Neural cell (in vitro differentiated cells): ENCODE results near the gene PRKAR1B. TPM values are rescaled to one million over a fixed set of nuclear protein-coding genes. Genes with fewer than 3 reads are reported as not detected.

Experiments used
- H2AFZ ChIP-seq: fragments of 200-600, 300-800 bp; sonication (generic), shearing (Covaris generic); 2 replicates; pipeline ENCODE4 v1.6.0; 2014; ENCODE audit warnings: low read depth, mild to moderate bottlenecking, antibody characterized with exemption, low read length, moderate library complexity
- H3F3A ChIP-seq: fragments of 200-600 bp; shearing (Covaris generic); 2 replicates; pipeline ENCODE4 v1.6.1; 2016; ENCODE audit warnings: mild to moderate bottlenecking, moderate library complexity, mixed read lengths, antibody characterized with exemption, low read length; ENCODE audit not compliant: insufficient read depth, poor library complexity, severe bottlenecking
- H3K27ac ChIP-seq: fragments of 200-600, 300-800 bp; sonication (generic), shearing (Covaris generic); 2 replicates; pipeline ENCODE4 v1.5.1; 2014; ENCODE audit warnings: mild to moderate bottlenecking, low read length, moderate library complexity
- H3K27me3 ChIP-seq: fragments of 300-800, 200-600 bp; sonication (generic), shearing (Covaris generic); 2 replicates; pipeline ENCODE4 v1.6.0; 2014; ENCODE audit warnings: mild to moderate bottlenecking, low read depth, low read length, moderate library complexity; ENCODE audit not compliant: insufficient read depth
- H3K36me3 ChIP-seq: fragments of 300-800, 200-600 bp; sonication (generic), shearing (Covaris generic); 2 replicates; pipeline ENCODE4 v1.5.1; 2014; ENCODE audit warnings: mild to moderate bottlenecking, antibody characterized with exemption, low read length, moderate library complexity; ENCODE audit not compliant: insufficient read depth
- H3K4me2 ChIP-seq: fragments of 300-800, 200-600 bp; sonication (generic), shearing (Covaris generic); 2 replicates; pipeline ENCODE4 v1.6.0; 2014; ENCODE audit warnings: mild to moderate bottlenecking, low read length
- H3K4me3 ChIP-seq: fragments of 300-800, 200-600 bp; sonication (generic), shearing (Covaris generic); 2 replicates; pipeline ENCODE4 v1.5.1; 2014; ENCODE audit warnings: mild to moderate bottlenecking, low read length, moderate library complexity
- H3K79me2 ChIP-seq: fragments of 200-600 bp; shearing (Covaris generic); replicated peaks from 2 replicates; pipeline ENCODE4 v1.6.0; 2014; ENCODE audit warnings: mild to moderate bottlenecking, low read length, moderate library complexity; ENCODE audit not compliant: insufficient read depth
- H3K9ac ChIP-seq: fragments of 300-800, 200-600 bp; sonication (generic), shearing (Covaris generic); 2 replicates; pipeline ENCODE4 v1.6.1; 2016; ENCODE audit warnings: mild to moderate bottlenecking, low read length, mixed read lengths
- H3K9me2 ChIP-seq: fragments of 200-600 bp; shearing (Covaris generic); 2 replicates; pipeline ENCODE4 v1.6.1; 2016; ENCODE audit warnings: mild to moderate bottlenecking, low read length, mixed read lengths; ENCODE audit not compliant: insufficient read depth
- H3K9me3 ChIP-seq: fragments of 200-600, 300-800 bp; sonication (generic), shearing (Covaris generic); 2 replicates; pipeline ENCODE4 v1.6.1; 2016; ENCODE audit warnings: mild to moderate bottlenecking, mixed run types, low read length, moderate library complexity, mixed read lengths
- H4K20me1 ChIP-seq: fragments of 200-600 bp; shearing (Covaris generic); 2 replicates; pipeline ENCODE4 v1.6.1; 2016; ENCODE audit warnings: mild to moderate bottlenecking, mixed run types; ENCODE audit not compliant: insufficient read depth
- CTCF ChIP-seq: fragments of 450-650 bp; IDR thresholded peaks from 2 replicates; pipeline ENCODE4 v1.5.1; 2014; ENCODE audit warnings: antibody characterized with exemption, mild to moderate bottlenecking, moderate library complexity; ENCODE audit not compliant: poor library complexity, severe bottlenecking
- EP300 ChIP-seq: fragments of 450-650 bp; conservative IDR thresholded peaks from 2 replicates; pipeline ENCODE4 v1.6.1; 2014; ENCODE audit warnings: antibody characterized with exemption, mild to moderate bottlenecking, moderate library complexity; ENCODE audit not compliant: poor library complexity, severe bottlenecking
- EZH2 ChIP-seq: fragments of 200-600, 300-800 bp; shearing (Covaris generic), sonication (generic); IDR thresholded peaks from 2 replicates; pipeline ENCODE4 v1.6.1; 2014; ENCODE audit warnings: antibody characterized with exemption, low read length, borderline replicate concordance, mild to moderate bottlenecking; ENCODE audit not compliant: insufficient read depth, poor library complexity, severe bottlenecking
- MXI1 ChIP-seq: fragments of 450-650 bp; conservative IDR thresholded peaks from 2 replicates; pipeline ENCODE4 v1.6.1; 2014; ENCODE audit warnings: antibody characterized with exemption, mild to moderate bottlenecking; ENCODE audit not compliant: poor library complexity, severe bottlenecking
- POLR2AphosphoS5 ChIP-seq: IDR thresholded peaks from 2 replicates; pipeline ENCODE4 v1.6.1; 2012
- RAD21 ChIP-seq: fragments of 450-650 bp; conservative IDR thresholded peaks from 2 replicates; pipeline ENCODE4 v1.6.1; 2014; ENCODE audit warnings: antibody characterized with exemption, mild to moderate bottlenecking, moderate library complexity
- REST ChIP-seq: IDR thresholded peaks from 2 replicates; pipeline ENCODE4 v1.6.1; 2012; ENCODE audit warnings: borderline replicate concordance
- SMC3 ChIP-seq: fragments of 450-650 bp; conservative IDR thresholded peaks from 2 replicates; pipeline ENCODE4 v1.6.1; 2014; ENCODE audit warnings: antibody characterized with exemption, mild to moderate bottlenecking, moderate library complexity; ENCODE audit not compliant: poor library complexity
- TAF1 ChIP-seq: IDR thresholded peaks from 2 replicates; pipeline ENCODE4 v1.6.1; 2012; ENCODE audit warnings: low read depth
- polyA plus RNA-seq: library from polyadenylated mRNA; depleted of rRNA; stranded (reverse); fragments of >200 nt; gene quantifications from 2 replicates; pipeline ENCODE4 v1.2.3, GENCODE V29; 2014

Gene PRKAR1B
- polyA plus RNA-seq, 1 donor from 2014 or later, result 38.6 TPM

GRCh38 chr7:531777-532176, 195.3 kb downstream of the PRKAR1B start:
- Histone ChIP-seq H2AFZ (no peak overlapping the region), H3K4me3 (no peak overlapping the region), H3K27me3 (no peaks in the 10 kb centered on the region), H3K79me2 (no peaks in the 10 kb centered on the region), H3K27ac (no peak overlapping the region), H3K9ac (no peak overlapping the region), H3K9me2 (no peaks in the 10 kb centered on the region), H3K4me2 (no peak overlapping the region), H3K9me3 (no peaks in the 10 kb centered on the region), H3F3A (no peaks in the 10 kb centered on the region), H4K20me1 (no peaks in the 10 kb centered on the region), H3K36me3 (no peaks in the 10 kb centered on the region)
- TF ChIP-seq CTCF (no peak), RAD21 (no peak), EP300 (no peak), SMC3 (no peak), REST (no peak), MXI1 (no peak), POLR2AphosphoS5 (no peak), TAF1 (no peak), EZH2 (no peak)

GRCh38 chr7:528451-528850, 198.6 kb downstream of the PRKAR1B start:
- H3K27ac ChIP-seq, result no peak overlapping the region
- no peak overlapping the region for H3K4me3 ChIP-seq
- H3K27me3 ChIP-seq, result peaks cover 10% of the 10 kb centered on the region
- H3K79me2 ChIP-seq, result no peaks in the 10 kb centered on the region
- TF ChIP-seq EP300 (peak; percentile 47), SMC3 (no peak), TAF1 (no peak), REST (no peak)
- no peak overlapping the region for H2AFZ ChIP-seq
- H4K20me1 ChIP-seq, result no peaks in the 10 kb centered on the region
- H3F3A ChIP-seq, result no peaks in the 10 kb centered on the region
- no peaks in the 10 kb centered on the region for H3K36me3 ChIP-seq
- no peak overlapping the region for H3K4me2 ChIP-seq
- no peak overlapping the region for H3K9ac ChIP-seq
- H3K9me3 ChIP-seq, result no peaks in the 10 kb centered on the region
- H3K9me2 ChIP-seq, result no peaks in the 10 kb centered on the region
